K562 (cell line): Measurements from ENCODE around the gene SLC3A2. TPM values are rescaled to one million over a fixed set of nuclear protein-coding genes. Genes with fewer than 3 reads are reported as not detected.

Experiments
- HOXB6 ChIP-seq: fragments of 250-450 bp; sonication (Bioruptor Pico); IDR thresholded peaks from 2 replicates; pipeline ENCODE4 v1.5.1; 2022; ENCODE audit warnings: mild to moderate bottlenecking, borderline replicate concordance
- KDM2B ChIP-seq: fragments of 250-450 bp; sonication (Bioruptor Pico); IDR thresholded peaks from 2 replicates; pipeline ENCODE4 v1.8.0; 2021; ENCODE audit warnings: mild to moderate bottlenecking, moderate library complexity
- MYBL2 ChIP-seq, 2 experiments: fragments of 450-650 bp in 1 of 2; sonication (generic) in 1 of 2; formaldehyde crosslinking in 1 of 2; IDR thresholded peaks; 2 replicates each; pipeline versions ENCODE4 v1.6.1 to v1.8.1; 2017 to 2022; ENCODE audit warnings: borderline replicate concordance in 1 of 2, inconsistent platforms in 1 of 2, low read depth in 1 of 2, mild to moderate bottlenecking in 1 of 2, missing genetic modification reagents in 1 of 2, moderate library complexity in 1 of 2
- NCOA1 ChIP-seq: fragments of 450-650 bp; IDR thresholded peaks from 2 replicates; pipeline ENCODE4 v1.6.1; 2016; ENCODE audit warnings: low read depth
- NR0B1 ChIP-seq: fragments of 450-650 bp; IDR thresholded peaks from one replicate; pipeline ENCODE4 v1.6.1; 2018; ENCODE audit warnings: mild to moderate bottlenecking, moderate library complexity; ENCODE audit not compliant: partially characterized antibody
- SRSF1 ChIP-seq: fragments of 200-400 bp; formaldehyde crosslinking; IDR thresholded peaks from 2 replicates; pipeline ENCODE4 v1.6.1; 2017; ENCODE audit warnings: mild to moderate bottlenecking, low read depth, low read length, moderate library complexity
- SRSF9 ChIP-seq: fragments of 200-400 bp; formaldehyde crosslinking; IDR thresholded peaks from 2 replicates; pipeline ENCODE4 v1.6.1; 2017; ENCODE audit warnings: low read depth, low read length, borderline replicate concordance
- XRCC4 ChIP-seq: IDR thresholded peaks from one replicate; pipeline ENCODE4 v1.6.1; 2011; ENCODE audit not compliant: insufficient read depth, insufficient read length; ENCODE audit errors: extremely low read depth
- ZBTB40 ChIP-seq, 2 experiments: fragments of 450-650 bp in 1 of 2; sonication (generic) in 1 of 2; formaldehyde crosslinking in 1 of 2; IDR thresholded peaks; 2 replicates each; pipeline versions ENCODE4 v1.7.1 to v1.9.0; 2016 to 2022; ENCODE audit warnings: inconsistent platforms in 1 of 2, mild to moderate bottlenecking in 1 of 2, missing genetic modification reagents in 1 of 2
- ZNF212 ChIP-seq: fragments of 450-650 bp; formaldehyde crosslinking; IDR thresholded peaks from 2 replicates; pipeline ENCODE4 v1.4.0; 2020; ENCODE audit warnings: mild to moderate bottlenecking
- ZNF592 ChIP-seq: fragments of 450-650 bp; IDR thresholded peaks from 2 replicates; pipeline ENCODE4 v1.6.1; 2017; ENCODE audit warnings: antibody characterized with exemption, mild to moderate bottlenecking
- polyA plus RNA-seq, 8 experiments: library from polyadenylated mRNA; depleted of rRNA in 4 of 8; stranded (reverse) in 5 of 8; unstranded in 3 of 8; fragments of >200 nt; fragmentation: Nextera tagmentation in 2 of 8; fragmentation: Illumina TruSeq in 1 of 8; extraction: Ambion mirVana in 2 of 8; extraction: Trizol in 1 of 8; gene quantifications; 2 replicates each; pipeline versions ENCODE4 v1.2.1 to v1.2.3, GENCODE V29; 2011 to 2014; ENCODE audit warnings: inconsistent platforms in 1 of 8, missing spikeins in 1 of 8
- total RNA-seq, 7 experiments: library from RNA; depleted of rRNA in 6 of 7; stranded (reverse); fragments of >200 nt in 6 of 7; fragmentation: Illumina TruSeq in 2 of 7; extraction: Trizol in 2 of 7; gene quantifications; 2 replicates each; pipeline versions ENCODE4 v1.2.1 to v1.2.3, GENCODE V29; 2011 to 2021; ENCODE audit warnings: low replicate concordance in 1 of 7

SLC3A2 gene
- total and polyA plus RNA-seq, 9 of the 15 experiments (the other 6 are each of a cell fraction or from before 2014, with no cell fraction given): 20.0 to 296 (median 214) TPM

- TF ChIP-seq MYBL2 (IDR thresholded peaks at IDR 0.05; ENCODE audit: low read depth): no peak
- TF ChIP-seq MYBL2 (CRISPR knock-in tag; IDR thresholded peaks at IDR 0.05; ENCODE audit: borderline replicate concordance): no peak
- no peak for TF ChIP-seq SRSF9
- no peak for TF ChIP-seq ZBTB40 (IDR thresholded peaks at IDR 0.05)
- 0 out of 2 replicates have a peak, but pooled peaks have one; percentile 12 for TF ChIP-seq ZBTB40 (CRISPR knock-in tag; IDR thresholded peaks at IDR 0.05)
- no peak for TF ChIP-seq SRSF1
- TF ChIP-seq NR0B1: no peak
- no peak; the same call in 1 of the 2 replicates for TF ChIP-seq NCOA1
- no peak for TF ChIP-seq KDM2B (CRISPR knock-in tag)
- TF ChIP-seq HOXB6 (CRISPR knock-in tag): no peak
- no peak for TF ChIP-seq ZNF592
- TF ChIP-seq XRCC4: no peak
- TF ChIP-seq ZNF212: no peak
Observed at GRCh38 chr11:62881579-62882430, 1.1 kb downstream of the SLC3A2 start (continued).
